A549 (cell line): Measurements from ENCODE around the gene SHBG.
"Not testable (repeated sequence)": the region's sequence is repeated elsewhere in the genome, so short reads cannot be mapped to it uniquely, and the experiment has no call there.

ENCODE experiments used
- BCL3 ChIP-seq: fragments of >200 bp; sonication (Bioruptor Twin); formaldehyde crosslinking; IDR thresholded peaks from 3 replicates; pipeline ENCODE4 v1.6.1; 2016
- CTCF ChIP-seq: fragments of >200 bp; sonication (Bioruptor Twin); formaldehyde crosslinking; IDR thresholded peaks from 3 replicates; pipeline ENCODE4 v1.5.1; 2016
- ESRRA ChIP-seq: fragments of 150-350 bp; IDR thresholded peaks from 2 replicates; pipeline ENCODE4 v1.6.1; 2014; ENCODE audit warnings: mild to moderate bottlenecking, low read length, borderline replicate concordance
- JUN ChIP-seq, 2 experiments: fragments of >200 bp; sonication (Bioruptor Twin); formaldehyde crosslinking; IDR thresholded peaks; 2 replicates in 1 of 2; 3 replicates in 1 of 2; pipeline ENCODE4 v1.6.1; 2016 to 2017
- MAFK ChIP-seq: fragments of 450-650 bp; IDR thresholded peaks from 2 replicates; pipeline ENCODE4 v1.6.1; 2014; ENCODE audit not compliant: partially characterized antibody
- POLR2A ChIP-seq: IDR thresholded peaks from 2 replicates; pipeline ENCODE4 v1.6.1; 2012; ENCODE audit warnings: mild to moderate bottlenecking, low read length
- POLR2AphosphoS2 ChIP-seq: conservative IDR thresholded peaks from 2 replicates; pipeline ENCODE4 v1.6.1; 2012; ENCODE audit warnings: low read length, improper control_type of control experiment, inconsistent platforms
- RAD21 ChIP-seq, 2 experiments: fragments of >200 bp in 1 of 2; sonication (Bioruptor Twin) in 1 of 2; formaldehyde crosslinking in 1 of 2; IDR thresholded peaks in 1 of 2; conservative IDR thresholded peaks in 1 of 2; 2 replicates in 1 of 2; 3 replicates in 1 of 2; pipeline ENCODE4 v1.6.1; 2012 to 2018; ENCODE audit warnings: inconsistent platforms in 1 of 2
- TF ChIP-seq, protein P1 (sequence below): fragments of 250-450 bp; sonication (Bioruptor Pico); IDR thresholded peaks from 2 replicates; pipeline ENCODE4 v1.5.0; 2021; ENCODE audit warnings: mild to moderate bottlenecking, moderate library complexity, borderline replicate concordance
- TF ChIP-seq, protein P2 (sequence below): fragments of 200-600 bp; sonication (generic); IDR thresholded peaks from 2 replicates; pipeline ENCODE4 v1.6.1; 2016; ENCODE audit warnings: antibody characterized with exemption, mild to moderate bottlenecking, moderate library complexity

- not testable (repeated sequence) for TF ChIP-seq CTCF; POLR2A; POLR2AphosphoS2; ESRRA; BCL3; MAFK; JUN (IDR thresholded peaks at IDR 0.05); RAD21 (conservative IDR thresholded peaks at IDR 0.05 in 1 of 2, IDR thresholded peaks at IDR 0.05 in 1 of 2)
- TF ChIP-seq, protein P1, sequence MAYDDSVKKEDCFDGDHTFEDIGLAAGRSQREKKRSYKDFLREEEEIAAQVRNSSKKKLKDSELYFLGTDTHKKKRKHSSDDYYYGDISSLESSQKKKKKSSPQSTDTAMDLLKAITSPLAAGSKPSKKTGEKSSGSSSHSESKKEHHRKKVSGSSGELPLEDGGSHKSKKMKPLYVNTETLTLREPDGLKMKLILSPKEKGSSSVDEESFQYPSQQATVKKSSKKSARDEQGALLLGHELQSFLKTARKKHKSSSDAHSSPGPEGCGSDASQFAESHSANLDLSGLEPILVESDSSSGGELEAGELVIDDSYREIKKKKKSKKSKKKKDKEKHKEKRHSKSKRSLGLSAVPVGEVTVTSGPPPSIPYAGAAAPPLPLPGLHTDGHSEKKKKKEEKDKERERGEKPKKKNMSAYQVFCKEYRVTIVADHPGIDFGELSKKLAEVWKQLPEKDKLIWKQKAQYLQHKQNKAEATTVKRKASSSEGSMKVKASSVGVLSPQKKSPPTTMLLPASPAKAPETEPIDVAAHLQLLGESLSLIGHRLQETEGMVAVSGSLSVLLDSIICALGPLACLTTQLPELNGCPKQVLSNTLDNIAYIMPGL (CRISPR knock-in tag), result not testable (repeated sequence)
- TF ChIP-seq, protein P2, sequence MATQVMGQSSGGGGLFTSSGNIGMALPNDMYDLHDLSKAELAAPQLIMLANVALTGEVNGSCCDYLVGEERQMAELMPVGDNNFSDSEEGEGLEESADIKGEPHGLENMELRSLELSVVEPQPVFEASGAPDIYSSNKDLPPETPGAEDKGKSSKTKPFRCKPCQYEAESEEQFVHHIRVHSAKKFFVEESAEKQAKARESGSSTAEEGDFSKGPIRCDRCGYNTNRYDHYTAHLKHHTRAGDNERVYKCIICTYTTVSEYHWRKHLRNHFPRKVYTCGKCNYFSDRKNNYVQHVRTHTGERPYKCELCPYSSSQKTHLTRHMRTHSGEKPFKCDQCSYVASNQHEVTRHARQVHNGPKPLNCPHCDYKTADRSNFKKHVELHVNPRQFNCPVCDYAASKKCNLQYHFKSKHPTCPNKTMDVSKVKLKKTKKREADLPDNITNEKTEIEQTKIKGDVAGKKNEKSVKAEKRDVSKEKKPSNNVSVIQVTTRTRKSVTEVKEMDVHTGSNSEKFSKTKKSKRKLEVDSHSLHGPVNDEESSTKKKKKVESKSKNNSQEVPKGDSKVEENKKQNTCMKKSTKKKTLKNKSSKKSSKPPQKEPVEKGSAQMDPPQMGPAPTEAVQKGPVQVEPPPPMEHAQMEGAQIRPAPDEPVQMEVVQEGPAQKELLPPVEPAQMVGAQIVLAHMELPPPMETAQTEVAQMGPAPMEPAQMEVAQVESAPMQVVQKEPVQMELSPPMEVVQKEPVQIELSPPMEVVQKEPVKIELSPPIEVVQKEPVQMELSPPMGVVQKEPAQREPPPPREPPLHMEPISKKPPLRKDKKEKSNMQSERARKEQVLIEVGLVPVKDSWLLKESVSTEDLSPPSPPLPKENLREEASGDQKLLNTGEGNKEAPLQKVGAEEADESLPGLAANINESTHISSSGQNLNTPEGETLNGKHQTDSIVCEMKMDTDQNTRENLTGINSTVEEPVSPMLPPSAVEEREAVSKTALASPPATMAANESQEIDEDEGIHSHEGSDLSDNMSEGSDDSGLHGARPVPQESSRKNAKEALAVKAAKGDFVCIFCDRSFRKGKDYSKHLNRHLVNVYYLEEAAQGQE, result not testable (repeated sequence)
These were observed 4.2 kb upstream of the SHBG start for GRCh38 chr17:7625749-7626148.
